Suppressor macrophage treated with lipopolysaccharide for 1 hour (primary cell): ENCODE data around the gene DDX31.
"Not testable (repeated sequence)": the region's sequence is repeated elsewhere in the genome, so short reads cannot be mapped to it uniquely, and the experiment has no call there.

Experiments used
- DNase-seq, 3 donors: peaks; one replicate each; pipeline ENCODE4 v3.0.0-alpha.2; 2020 to 2022

Gene DDX31

DNA sequence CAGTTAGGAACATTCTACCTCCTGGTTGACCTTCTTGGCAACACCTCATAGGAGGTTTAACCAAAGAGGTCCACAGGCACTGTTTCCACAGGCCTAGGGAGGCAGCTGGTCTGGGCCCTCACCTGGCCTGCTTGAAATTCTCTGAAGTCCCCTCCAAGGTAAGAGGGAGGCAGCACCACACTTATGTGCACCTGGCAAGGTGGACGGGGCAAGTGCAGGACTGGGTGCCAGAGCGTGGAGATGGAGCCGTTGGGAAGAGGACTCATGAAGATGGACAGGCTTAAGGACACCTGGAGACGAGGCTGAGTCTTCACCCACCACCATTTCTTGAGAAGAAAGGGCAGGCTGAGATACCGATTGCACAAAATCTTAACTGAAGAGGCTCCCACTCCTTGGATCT lies 94.0 kb downstream of the DDX31 start:
- DNase-seq: no peak

DNA sequence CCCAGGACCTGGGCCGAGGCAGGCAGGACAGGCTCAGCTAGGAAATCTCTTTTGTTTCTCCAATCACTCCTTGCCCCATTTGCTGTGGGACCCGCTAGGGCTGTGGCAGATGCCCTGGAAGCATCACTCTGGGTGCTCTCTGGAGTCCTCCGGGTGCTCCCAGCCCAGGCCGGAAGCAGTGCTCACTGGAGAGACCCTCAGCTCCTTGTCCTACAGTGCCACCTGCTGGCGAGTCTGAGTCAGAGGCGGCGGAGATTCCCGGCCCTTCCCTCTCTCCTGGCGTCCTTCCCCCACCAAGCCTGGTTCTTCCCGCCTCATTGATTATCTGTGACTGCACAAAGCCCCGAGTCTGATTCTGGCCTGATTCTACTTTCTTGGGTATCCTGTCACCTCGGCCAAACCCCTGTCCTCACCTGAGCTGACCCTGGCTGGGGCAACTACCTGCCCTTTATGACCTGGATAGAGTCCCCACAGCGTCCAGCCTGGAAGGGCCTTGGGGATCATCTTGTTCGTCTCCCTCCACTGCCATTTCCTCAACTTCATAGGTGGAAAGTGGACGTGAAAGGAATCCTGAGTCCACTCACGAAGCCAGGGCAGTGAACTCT lies 94.7 kb downstream of the DDX31 start:
- DNase-seq: peak; percentile 71 to 83 (median 79)

DNA sequence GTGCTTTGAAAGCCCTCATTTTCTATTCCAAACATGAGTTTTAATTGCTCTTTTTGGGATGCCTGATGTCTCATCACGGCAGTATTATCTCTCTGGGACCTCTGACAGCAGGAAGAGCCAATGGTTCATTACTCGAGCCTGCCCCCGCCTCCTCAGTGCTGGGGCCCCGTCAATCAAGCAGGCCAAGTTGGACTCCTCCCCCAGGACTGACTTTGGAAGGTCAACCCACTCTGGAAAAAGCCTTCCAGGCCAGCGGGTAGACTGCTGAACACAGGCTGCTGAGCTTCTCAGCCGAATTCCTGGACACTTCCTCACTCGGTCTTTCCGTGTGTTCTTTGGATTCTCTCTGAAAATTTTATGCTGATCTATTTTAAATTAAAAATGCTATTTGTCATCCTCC lies 96.9 kb downstream of the DDX31 start:
- DNase-seq: no peak

DNA sequence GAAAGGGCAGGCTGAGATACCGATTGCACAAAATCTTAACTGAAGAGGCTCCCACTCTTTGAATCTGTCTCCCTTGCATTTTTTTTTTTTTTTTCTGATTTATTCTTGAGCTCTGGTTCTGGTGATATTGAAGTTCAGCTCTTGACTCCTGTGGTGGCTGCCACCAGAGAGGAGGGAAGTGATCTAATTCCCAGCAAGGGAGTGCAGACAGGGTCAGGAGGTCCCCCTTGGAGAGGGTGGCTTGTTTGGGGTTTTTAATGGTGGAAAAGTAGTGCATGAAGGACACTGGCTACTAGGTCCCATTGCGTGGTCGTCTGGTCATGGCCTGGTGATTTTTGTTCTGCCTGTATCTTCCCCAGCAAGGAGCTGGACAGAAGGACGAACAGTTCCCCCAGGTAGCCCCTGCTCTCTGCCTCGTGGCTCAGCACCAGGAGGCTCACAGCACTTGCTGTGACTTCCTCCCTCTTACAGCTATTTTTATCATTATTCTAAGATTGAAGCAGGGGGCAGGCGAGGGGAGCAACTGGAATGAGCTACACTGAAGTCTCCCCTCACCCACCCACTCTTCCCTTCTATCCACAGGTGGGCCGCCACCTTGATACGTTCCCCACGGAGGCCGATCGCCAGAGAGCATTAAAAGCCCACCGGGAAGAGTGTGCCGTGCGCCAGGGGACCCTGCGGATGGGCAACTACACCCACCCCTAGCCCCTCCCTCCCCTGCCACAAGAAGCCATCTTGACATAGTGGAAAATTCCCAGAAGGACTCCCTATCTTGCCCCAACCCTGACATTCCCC lies 97.8 kb downstream of the DDX31 start:
- no peak for DNase-seq

DNA sequence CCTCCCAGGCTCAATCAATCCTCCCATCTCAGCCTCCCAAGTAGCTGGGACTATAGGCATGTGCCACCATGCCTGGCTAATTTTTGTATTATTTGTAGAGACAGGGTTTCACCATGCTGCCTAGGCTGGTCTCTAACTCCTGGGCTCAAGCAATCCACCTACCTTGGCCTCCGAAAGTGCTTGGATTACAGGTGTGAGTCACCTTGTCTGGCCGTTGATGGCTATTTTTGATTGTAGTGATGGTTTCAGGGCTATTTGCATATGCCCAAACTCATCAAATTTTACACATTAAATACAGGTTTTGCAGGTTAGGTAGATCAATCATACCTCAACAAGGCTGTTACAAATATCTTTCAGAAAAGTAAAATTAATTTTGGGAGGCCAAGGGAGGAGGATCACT lies 101.0 kb downstream of the DDX31 start:
- not testable (repeated sequence) for DNase-seq

DNA sequence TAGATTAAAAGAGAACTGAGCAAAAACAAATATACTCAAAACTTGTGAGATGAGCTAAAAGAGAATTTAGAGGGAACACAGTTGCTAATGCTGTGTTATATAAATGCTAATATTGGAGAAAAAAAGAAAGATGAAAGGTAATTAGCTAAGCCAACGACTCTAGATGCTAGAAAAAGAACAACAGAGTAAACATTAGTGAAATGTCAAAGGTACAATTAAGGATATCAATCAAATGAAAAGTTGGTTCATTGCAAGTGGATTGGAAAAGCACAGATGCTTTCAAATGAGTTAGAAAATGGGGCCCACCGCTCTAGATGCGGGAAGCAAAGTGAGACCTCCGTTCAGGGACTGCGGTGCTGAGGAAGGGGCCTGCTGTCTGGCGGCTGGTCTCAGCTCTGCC lies 105.3 kb downstream of the DDX31 start:
- DNase-seq: no peak

DNA sequence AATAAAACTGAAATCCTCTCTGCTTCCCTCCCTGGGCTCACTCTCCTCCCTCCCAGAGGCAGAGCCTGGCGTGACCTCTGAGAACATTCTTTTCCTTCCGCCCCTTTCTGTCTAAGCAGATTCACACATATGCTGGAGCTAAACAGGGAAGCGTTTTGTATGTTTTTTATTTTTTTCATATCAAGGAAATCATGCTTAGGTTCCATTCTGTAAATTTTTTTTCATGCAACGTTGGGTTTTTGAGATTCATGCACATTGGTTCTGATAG lies 107.5 kb downstream of the DDX31 start:
- DNase-seq: peak in 1 of 3 donors; percentile 28

DNA sequence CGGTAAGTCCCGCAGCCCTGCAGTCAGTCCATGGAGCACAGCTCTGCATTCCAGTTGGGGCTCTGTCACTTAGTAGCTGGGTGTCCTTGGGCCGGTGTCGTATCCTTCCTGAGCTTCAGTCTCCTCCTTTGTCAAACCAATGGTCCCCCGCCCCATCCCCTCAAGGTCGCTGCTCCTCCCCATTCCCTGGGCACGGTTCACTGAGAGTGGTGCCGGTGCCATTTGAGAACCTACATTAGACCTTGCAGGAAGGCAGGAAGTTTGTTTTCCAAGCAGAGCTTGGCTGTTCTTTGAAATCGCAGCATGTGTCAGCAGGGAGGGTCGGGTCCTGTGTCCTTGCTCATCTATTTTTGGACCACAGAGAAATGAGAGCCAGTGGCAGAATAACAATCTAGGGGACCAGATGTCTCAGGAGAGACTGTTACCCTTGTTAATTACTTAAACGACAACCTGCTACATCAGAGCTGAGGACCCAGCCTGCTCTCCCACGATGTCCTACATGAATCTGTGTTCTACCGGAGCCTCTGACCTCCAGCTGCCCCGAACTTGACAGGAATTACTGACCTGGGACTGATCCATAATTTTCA lies 109.1 kb downstream of the DDX31 start:
- DNase-seq: no peak

DNA sequence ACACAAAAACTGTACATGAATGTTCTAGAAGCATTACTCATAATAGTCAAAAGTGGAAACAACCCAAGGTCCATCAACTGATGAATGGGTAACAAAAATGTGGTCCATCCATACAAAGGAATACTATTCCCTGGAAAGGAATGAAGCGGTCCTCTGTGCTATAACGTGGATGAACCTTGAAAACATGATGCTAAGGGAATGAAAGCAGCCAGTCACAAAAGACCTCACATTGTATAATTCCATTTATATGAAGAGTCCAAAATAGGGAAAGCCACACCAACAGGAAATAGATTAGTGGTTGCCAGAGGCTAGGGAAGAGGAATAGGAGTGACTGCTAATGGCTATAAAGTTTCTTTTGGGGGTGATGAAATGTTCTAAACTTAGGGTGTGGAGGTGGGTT lies 110.1 kb downstream of the DDX31 start:
- no peak for DNase-seq

DNA sequence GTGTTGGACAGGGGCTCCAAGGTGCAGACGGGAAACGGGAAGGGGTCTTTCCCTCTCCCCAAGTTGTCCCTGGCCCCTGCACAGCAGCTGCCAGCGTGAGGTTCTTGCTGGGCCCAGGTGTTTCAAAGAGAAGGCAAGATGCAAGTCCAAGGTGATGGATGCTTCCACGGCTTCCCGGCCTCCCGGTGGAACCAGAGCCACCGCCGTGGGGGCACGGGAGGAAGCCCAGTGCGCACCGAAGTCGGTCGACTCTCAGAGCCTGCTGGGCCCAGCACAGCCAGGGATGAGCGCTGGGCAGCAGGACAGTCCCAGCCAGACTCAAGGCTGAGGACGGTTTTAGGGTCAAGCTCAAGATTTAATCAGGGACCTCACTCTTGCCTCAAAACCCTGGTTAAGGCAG lies 112.6 kb downstream of the DDX31 start:
- DNase-seq: no peak

DNA sequence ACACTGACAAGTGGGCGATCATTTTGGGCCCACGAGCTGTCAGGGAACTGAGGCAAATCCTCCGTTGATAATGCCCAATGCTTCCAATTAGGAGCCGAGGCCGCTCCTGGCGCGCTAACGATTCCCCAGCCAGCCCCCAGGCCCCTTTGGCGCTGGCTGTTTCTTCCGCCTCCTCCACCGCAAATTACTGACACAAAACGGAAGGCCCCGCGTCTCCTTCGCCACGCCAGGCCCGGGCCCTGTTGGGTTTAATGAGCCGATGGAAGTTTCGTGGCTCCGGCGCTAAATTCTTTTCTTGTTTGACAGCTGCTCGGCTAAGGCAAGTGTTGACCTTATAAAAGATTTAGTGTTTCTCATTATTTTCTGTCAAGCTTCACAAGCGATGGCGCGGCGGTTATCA lies 113.1 kb downstream of the DDX31 start:
- no peak for DNase-seq

DNA sequence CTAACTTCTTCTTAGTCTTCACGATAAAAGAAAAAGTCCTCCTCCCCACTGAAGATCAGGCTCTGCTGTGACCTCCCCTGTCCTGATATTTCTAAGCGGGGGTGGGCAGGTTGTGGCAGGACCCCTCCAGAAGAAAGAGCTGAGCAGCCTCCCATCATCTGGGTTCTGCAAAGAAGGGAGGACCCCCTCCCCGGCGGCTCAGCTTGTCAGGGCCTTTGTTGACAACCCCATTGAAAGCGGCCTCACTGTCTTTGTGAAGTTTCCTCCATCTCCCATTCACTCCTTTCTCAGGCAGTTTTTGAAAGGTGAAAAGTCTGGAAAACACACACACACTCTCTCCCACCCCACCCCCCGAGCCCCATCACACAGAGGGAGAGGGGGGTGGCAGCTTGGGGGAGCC lies 113.5 kb downstream of the DDX31 start:
- no peak for DNase-seq

DNA sequence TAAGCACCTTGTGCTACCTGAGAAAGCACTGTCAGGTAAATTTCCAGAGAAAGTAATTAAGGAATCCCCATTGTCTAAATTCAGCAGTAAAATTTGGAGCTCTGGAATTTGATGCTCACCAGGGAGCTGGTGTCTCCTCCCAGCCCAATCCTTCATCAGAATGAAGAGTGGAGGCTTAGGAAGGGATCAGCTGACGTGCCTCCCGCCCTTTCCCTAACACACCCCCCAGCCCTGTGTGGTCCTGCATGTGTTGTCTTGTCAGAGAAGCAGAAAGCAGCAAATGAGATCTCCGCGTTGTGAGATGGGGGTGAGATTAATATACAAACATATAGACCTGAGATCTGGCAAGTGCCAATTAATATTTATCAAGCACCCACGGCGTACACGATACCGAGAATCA lies 114.3 kb downstream of the DDX31 start:
- DNase-seq: no peak

DNA sequence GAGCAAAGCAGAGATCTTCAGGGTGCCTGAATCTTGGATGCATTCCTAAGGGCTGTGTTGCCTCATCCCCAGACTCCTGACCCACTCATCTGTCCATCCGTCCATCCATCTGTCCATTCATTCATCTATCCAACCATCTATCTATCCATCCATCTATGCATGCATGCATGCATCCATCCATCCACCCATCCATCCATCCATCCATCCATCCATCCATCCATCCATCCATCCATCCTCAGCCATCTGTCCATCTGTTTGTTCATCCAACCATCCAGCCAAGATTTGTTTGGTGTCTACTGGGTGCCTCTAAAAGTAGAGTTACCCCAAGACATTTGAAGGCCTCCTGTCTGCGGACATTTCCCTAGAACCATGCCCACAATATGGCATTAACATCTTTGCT lies 115.0 kb downstream of the DDX31 start:
- DNase-seq: no peak

DNA sequence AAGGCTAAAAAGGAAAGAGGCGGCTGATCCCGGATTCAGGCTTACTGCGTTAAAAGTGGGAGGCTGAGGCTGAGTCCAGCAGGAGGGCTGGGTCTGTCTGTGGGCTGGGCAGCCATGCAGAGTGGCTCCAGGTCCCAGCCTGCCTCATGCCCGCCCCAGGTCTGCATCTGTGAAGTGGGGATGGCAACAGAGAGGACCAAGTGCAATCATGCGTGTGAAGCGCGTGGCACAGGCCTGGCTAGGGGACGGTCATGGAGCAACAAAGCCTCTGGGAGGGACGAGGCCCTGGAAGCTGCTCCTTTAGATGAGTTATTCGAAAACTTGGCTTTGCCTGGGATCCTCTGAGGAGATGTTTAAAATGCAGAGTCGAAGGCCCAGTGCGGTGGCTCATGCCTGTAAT lies 117.7 kb downstream of the DDX31 start:
- DNase-seq: no peak

DNA sequence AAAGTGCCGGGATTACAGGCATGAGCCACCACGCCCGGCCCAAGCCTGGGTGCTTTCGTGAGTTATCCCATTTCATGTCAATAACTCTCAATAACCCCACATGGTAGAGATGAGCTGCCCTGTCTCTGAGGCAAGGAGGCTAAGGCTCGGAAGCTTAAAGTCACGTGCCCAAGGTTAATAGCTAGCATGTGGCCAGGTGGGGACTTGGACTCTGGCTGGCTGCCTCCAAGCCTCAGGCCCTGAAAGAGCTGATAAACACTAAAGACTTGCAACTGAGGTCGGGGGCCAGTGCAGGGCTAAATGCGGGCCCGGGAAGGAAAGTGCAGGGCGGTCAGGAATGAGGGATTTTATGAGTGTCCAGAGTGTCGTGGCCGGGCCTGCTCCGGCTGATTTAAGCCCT lies 118.2 kb downstream of the DDX31 start:
- no peak for DNase-seq

DNA sequence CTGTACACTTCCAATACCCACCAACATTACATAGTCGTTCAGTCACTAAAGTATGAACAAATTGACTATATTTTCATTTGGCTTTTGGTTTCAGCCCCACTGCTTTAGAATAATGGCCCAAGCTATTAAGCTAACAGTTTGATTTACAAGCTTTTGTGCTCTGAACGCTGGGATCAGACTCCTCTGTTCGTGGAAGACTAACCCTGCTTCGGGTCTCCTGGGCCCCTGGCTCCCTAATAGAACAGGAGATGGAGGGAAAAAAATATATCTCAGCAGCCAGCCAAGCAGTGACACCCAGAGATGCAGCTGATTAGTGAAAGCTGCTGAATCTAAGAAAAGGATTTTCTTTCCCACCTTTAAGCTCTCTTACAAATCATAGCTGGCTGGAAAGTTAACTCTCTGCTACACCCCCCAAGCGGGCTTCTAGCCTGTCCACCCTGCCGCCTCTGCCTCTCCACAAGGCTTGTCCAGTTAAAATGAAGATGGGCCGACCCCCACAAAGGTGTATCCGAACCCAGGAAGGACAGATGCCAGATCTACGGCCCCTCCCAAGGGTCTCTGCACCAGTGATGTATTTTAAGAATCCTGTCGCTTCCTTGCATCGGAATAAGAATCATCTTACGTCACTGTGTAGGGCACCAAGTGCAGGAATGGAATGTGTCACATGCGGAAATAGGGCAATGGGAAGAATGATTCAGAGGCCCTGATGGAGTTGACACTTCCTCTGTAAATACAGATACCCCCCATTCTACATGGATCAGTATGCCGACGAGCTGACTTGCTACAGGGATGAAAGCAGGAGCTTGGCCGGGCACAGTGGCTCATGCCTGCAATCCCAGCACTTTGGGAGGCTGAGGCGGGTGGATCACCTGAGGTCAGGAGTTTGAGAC lies 120.8 kb downstream of the DDX31 start:
- DNase-seq: no peak

DNA sequence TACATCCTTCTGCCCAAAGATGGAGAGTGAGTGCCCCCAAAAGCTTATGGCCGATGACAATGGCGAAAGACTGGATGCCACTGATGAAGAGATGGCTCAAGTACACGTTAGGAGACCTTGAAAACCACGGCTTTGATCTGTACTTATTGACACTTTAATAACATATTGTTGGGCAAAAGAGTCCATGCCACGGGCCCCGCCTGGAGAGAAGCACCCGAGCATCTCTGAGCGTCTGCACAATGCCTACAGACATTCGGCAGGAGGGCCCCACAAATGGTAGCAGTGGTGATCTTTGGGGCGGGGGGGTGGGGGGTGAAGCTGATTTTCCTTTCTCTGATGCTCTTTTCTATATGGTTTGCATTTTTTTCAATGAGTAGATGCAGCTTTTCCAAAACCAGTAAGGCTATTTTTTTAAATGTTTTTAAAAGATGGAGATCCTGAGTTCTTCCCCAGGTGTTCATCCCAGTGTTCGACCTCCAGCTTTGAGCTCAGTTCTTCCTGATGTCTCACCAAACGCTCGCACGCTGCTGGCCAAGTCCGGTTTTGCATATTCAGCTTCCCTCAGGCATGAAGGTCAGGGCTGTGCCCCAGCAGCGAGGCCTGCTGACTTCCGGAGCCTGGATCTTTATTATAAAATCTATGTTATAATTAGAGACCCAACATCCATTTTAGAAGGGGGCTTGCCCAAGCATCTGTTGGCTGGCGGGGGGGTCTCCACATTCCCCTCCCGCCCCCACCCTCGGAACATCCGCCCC lies 121.6 kb downstream of the DDX31 start:
- DNase-seq: no peak

DNA sequence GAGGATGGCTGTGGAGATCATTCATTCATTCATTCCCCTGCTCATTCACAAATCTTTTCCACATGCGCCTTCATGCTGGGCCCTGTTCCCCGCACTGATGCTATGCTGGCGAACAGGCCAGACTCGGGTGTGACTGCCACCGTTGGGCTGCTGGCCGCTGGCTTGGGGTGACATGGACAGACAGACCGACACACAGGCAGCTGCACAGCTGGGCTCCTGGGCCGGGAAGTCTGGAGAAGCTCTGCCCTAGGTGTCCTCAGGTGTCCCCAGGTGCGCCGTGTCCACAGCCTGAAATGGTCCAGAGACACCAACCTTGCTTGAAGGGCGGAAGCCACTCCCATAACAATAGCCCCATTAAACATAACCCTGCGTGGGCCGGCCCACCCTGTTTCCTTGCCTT lies 122.3 kb downstream of the DDX31 start:
- no peak for DNase-seq

DNA sequence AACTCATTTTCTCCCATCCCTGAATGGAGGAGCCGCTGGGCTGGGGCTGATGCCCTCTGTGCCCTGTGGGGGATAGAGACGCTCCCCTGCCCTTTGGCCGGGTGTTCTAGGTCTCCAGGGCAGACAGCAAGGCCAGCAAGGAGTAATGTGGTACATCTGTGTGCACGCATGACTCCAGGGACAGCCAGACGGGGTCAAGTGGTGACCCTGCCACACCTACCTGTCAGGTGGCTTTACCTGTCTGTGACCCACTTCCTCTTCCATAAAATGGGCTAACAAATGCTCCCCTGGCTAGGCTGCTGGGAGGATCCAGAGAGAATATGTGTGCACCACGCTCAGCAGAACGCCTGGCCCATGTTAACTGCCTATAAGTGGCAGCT lies 122.7 kb downstream of the DDX31 start:
- no peak for DNase-seq

DNA sequence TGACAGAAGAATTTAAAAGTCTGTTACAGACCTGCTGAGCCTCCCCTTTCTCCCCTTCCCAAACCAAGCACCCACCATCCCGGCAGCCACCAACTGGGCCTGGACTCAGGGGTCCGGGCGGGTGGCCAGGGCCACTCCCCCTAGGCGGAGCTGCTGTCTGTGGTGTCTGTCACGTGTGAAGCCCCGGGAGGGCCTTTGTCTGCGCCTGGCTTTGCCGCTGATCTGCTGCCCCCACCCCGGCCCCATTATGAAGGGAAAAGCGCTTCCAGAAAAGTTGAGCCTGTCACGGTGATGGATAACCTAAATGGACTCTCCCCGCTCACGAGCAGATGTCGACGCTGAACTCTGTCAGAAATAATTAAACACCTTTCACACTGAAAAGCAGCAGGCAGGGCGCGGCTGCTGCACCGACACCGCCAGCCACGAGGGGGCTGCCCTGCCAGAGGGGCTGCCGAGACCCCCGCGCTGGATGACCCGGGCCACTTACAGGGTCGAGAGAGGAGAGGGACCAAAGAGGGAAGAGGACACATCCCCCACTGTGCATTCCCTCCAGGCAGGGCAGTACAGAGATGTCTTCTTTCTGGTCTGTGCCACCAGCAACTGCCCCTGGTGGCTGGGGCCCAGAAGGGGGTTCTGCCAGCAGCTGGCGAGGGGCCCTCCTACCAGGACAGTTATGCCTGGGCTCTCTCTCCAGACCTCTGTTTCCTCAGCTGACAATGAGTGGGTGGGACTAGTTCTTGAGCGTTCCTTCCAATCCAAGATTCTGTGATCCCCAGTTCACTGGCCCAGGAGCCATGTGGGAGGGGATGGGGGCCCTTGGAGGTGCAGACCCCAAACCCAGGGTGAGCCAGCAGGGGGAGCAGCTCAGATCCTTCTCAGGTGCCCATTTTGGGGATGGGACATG lies 123.4 kb downstream of the DDX31 start:
- DNase-seq: no peak

DNA sequence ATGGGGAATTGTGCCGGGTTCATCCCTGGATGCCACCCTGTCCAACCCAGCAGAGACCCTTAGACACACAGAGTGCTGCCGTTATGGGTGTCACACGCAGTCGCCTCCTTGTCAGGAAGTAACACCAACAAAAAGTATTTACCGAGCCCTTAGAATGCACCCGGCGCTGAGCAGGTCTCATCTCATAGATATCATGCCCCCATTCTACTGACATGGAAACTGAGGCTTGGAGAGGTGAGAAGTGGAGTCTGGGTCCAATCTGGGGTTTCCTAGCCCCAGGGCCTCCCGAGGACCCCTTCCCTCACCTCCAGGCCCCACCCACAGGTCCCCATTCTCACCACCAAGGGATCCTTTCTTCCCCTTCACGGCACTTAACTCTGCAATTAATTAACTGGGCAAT lies 124.2 kb downstream of the DDX31 start:
- no peak for DNase-seq
